Esophagus muscularis mucosa (tissue), 3 donors: ENCODE measurements around the gene VAMP1.

Experiments used
- CTCF ChIP-seq, 3 experiments: fragments of 200-600 bp in 2 of 3; fragments of 450-650 bp in 1 of 3; sonication (generic) in 2 of 3; IDR thresholded peaks; one replicate each; pipeline ENCODE4 v1.5.1; 2017 to 2019; ENCODE audit warnings: antibody characterized with exemption in 3 of 3, mild to moderate bottlenecking in 2 of 3, moderate library complexity in 1 of 3
- POLR2A ChIP-seq: fragments of 450-650 bp; IDR thresholded peaks from one replicate; pipeline ENCODE4 v1.6.1; 2017; ENCODE audit warnings: antibody characterized with exemption, moderate library complexity, mild to moderate bottlenecking, low read depth

GRCh38 chr12:6432991-6433390 lies 37.5 kb downstream of the VAMP1 start:
- TF ChIP-seq CTCF (IDR thresholded peaks at IDR 0.05) (no peak), POLR2A (no peak)
